HT-29 (cell line): ENCODE measurements around the gene SMCP. TPM values are rescaled to one million over a fixed set of nuclear protein-coding genes. Genes with fewer than 3 reads are reported as not detected.

Experiments
- total RNA-seq: library from RNA; depleted of rRNA; stranded (reverse); fragments of >200 nt; shearing (Covaris generic); gene quantifications from 2 replicates; pipeline ENCODE4 v1.2.3, GENCODE V29; 2014; rRNA removed

Gene SMCP
- total RNA-seq, 1 experiment from 2014 or later, result not detected

Other genes with a start within 250 kb of the SMCP start
- gene LCE2D, start 214.9 kb upstream of the SMCP start, total RNA-seq, result not detected in 2 replicates
- not detected in 2 replicates for gene LCE2C, start 203.0 kb upstream of the SMCP start, total RNA-seq
- gene LCE2B, start 192.2 kb upstream of the SMCP start, total RNA-seq, result not detected in 2 replicates
- not detected in 2 replicates for gene LCE2A, start 180.0 kb upstream of the SMCP start, total RNA-seq
- not detected in 2 replicates for gene LCE4A, start 170.2 kb upstream of the SMCP start, total RNA-seq
- not detected in 2 replicates for gene KPRP, start 120.3 kb upstream of the SMCP start, total RNA-seq
- gene LCE1F, start 103.2 kb upstream of the SMCP start, total RNA-seq, result not detected in 2 replicates
- gene LCE1E, start 92.1 kb upstream of the SMCP start, total RNA-seq, result 3.0 and 5.2 TPM in 2 replicates
- gene LCE1D, start 81.6 kb upstream of the SMCP start, total RNA-seq, result not detected in 2 replicates
- not detected in 2 replicates for gene LCE1C, start 71.7 kb upstream of the SMCP start, total RNA-seq
- gene LCE1B, start 66.4 kb upstream of the SMCP start, total RNA-seq, result not detected in 2 replicates
- not detected in 2 replicates for gene LCE1A, start 50.8 kb upstream of the SMCP start, total RNA-seq
- gene LCE6A, start 35.5 kb upstream of the SMCP start, total RNA-seq, result not detected in 2 replicates
- gene LCE7A, start 18.3 kb upstream of the SMCP start, total RNA-seq, result not detected in 2 replicates
- gene IVL, start 30.2 kb downstream of the SMCP start, total RNA-seq, result 2.0 and 2.2 TPM in 2 replicates
- not detected in 2 replicates for gene SPRR5, start 68.9 kb downstream of the SMCP start, total RNA-seq
- not detected in 2 replicates for gene SPRR4, start 92.3 kb downstream of the SMCP start, total RNA-seq
- not detected in 2 replicates for gene SPRR1A, start 105.8 kb downstream of the SMCP start, total RNA-seq
- gene SPRR3, start 123.4 kb downstream of the SMCP start, total RNA-seq, result 0.10 and 0.20 TPM in 2 replicates
- gene SPRR1B, start 152.9 kb downstream of the SMCP start, total RNA-seq, result 0.57 and 1.9 TPM in 2 replicates
- gene SPRR2D, start 162.8 kb downstream of the SMCP start, total RNA-seq, result not detected in 2 replicates
- gene SPRR2A, start 179.2 kb downstream of the SMCP start, total RNA-seq, result not detected in 2 replicates
- not detected in 2 replicates for gene SPRR2B, start 193.3 kb downstream of the SMCP start, total RNA-seq
- not detected in 2 replicates for gene SPRR2E, start 216.2 kb downstream of the SMCP start, total RNA-seq
- gene SPRR2F, start 235.2 kb downstream of the SMCP start, total RNA-seq, result not detected in 2 replicates